ENCODE data around the gene USP7.

DNA sequence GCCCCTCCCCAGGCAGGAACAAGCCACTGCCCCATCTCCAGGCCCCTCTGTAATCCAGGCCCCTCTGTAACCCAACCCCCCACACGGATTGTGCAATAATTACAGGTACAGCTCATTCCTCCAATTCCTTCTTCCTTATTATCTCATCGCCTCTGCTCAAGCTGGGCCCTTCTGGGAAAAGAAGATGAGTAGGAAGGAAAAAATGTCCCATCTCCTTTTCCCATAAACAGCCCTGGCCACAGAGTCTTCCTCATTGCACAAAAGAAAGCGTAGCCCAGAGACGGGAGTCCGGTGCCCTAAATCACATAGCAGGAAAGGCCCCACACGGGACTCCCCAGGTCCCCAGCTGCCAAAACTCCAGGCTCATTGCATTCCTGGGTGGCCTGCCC is 85.2 kb downstream of the USP7 start:
- TF ChIP-seq, protein P1, sequence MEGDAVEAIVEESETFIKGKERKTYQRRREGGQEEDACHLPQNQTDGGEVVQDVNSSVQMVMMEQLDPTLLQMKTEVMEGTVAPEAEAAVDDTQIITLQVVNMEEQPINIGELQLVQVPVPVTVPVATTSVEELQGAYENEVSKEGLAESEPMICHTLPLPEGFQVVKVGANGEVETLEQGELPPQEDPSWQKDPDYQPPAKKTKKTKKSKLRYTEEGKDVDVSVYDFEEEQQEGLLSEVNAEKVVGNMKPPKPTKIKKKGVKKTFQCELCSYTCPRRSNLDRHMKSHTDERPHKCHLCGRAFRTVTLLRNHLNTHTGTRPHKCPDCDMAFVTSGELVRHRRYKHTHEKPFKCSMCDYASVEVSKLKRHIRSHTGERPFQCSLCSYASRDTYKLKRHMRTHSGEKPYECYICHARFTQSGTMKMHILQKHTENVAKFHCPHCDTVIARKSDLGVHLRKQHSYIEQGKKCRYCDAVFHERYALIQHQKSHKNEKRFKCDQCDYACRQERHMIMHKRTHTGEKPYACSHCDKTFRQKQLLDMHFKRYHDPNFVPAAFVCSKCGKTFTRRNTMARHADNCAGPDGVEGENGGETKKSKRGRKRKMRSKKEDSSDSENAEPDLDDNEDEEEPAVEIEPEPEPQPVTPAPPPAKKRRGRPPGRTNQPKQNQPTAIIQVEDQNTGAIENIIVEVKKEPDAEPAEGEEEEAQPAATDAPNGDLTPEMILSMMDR (IDR thresholded peaks at IDR 0.05; ENCODE audit: low read depth, low read length, missing input control), result no peak
- no peak for TF ChIP-seq JUND (IDR thresholded peaks at IDR 0.05)
- TF ChIP-seq TAF1 (conservative IDR thresholded peaks at IDR 0.05), result no peak
- TF ChIP-seq RAD21 (IDR thresholded peaks at IDR 0.05), result no peak
- TF ChIP-seq HNF4A (conservative IDR thresholded peaks at IDR 0.05), result no peak
- TF ChIP-seq, protein P2, sequence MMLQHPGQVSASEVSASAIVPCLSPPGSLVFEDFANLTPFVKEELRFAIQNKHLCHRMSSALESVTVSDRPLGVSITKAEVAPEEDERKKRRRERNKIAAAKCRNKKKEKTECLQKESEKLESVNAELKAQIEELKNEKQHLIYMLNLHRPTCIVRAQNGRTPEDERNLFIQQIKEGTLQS (IDR thresholded peaks at IDR 0.05), result no peak
- TF ChIP-seq, protein P3, sequence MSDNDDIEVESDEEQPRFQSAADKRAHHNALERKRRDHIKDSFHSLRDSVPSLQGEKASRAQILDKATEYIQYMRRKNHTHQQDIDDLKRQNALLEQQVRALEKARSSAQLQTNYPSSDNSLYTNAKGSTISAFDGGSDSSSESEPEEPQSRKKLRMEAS (IDR thresholded peaks at IDR 0.05), result no peak
- no peak for TF ChIP-seq YY1 (IDR thresholded peaks at IDR 0.05)
- no peak for TF ChIP-seq RXRA (IDR thresholded peaks at IDR 0.05)
- no peak for TF ChIP-seq GABPA (IDR thresholded peaks at IDR 0.05 in 1 of 2, conservative IDR thresholded peaks at IDR 0.05 in 1 of 2)
- no peak for TF ChIP-seq FOXA1 (IDR thresholded peaks at IDR 0.05)
- TF ChIP-seq SP1 (IDR thresholded peaks at IDR 0.05), result no peak
